Esophagus squamous epithelium (tissue), 5 donors: Measurements from ENCODE around the gene EDC3. TPM values are rescaled to one million over a fixed set of nuclear protein-coding genes. Genes with fewer than 3 reads are reported as not detected.

Experiments used
- DNase-seq: peaks from one replicate; lab custom pipeline; 2025; lab: John Stamatoyannopoulos, UW
- H3K27ac ChIP-seq, 4 donors: fragments of 200-600 bp; sonication (generic); one replicate each; pipeline ENCODE4 v1.5.1; 2016 to 2019; ENCODE audit warnings: mild to moderate bottlenecking in 1 of 4
- H3K27me3 ChIP-seq, 4 donors: fragments of 200-600 bp; sonication (generic); 1 replicate in 3 of 4; 2 replicates in 1 of 4; pipeline versions ENCODE4 v1.5.1 to v1.6.0; 2017 to 2021; ENCODE audit warnings: antibody characterized with exemption in 1 of 4
- H3K36me3 ChIP-seq, 3 donors: fragments of 200-600 bp; sonication (generic); one replicate each; pipeline ENCODE4 v1.5.1; 2016 to 2019
- H3K4me1 ChIP-seq, 3 donors: fragments of 200-600 bp; sonication (generic); one replicate each; pipeline ENCODE4 v1.5.1; 2017 to 2019
- H3K4me3 ChIP-seq, 4 donors: fragments of 200-600 bp; sonication (generic); 1 replicate in 3 of 4; 2 replicates in 1 of 4; pipeline ENCODE4 v1.5.1; 2016 to 2019; ENCODE audit warnings: mild to moderate bottlenecking in 2 of 4, moderate library complexity in 1 of 4
- H3K9me3 ChIP-seq, 3 donors: fragments of 200-600 bp; sonication (generic); one replicate each; pipeline ENCODE4 v1.5.1; 2016 to 2019
- CTCF ChIP-seq, 6 experiments: fragments of 450-650 bp in 4 of 6; fragments of 200-600 bp in 2 of 6; sonication (generic) in 2 of 6; IDR thresholded peaks; one replicate each; pipeline ENCODE4 v1.5.1; 2016 to 2019; ENCODE audit warnings: antibody characterized with exemption in 6 of 6, mild to moderate bottlenecking in 4 of 6, moderate library complexity in 4 of 6
- POLR2A ChIP-seq, 4 donors: fragments of 450-650 bp; IDR thresholded peaks; one replicate each; pipeline ENCODE4 v1.6.1; 2017; ENCODE audit warnings: antibody characterized with exemption in 4 of 4, mild to moderate bottlenecking in 4 of 4, moderate library complexity in 3 of 4
- WGBS, 2 donors: methylation state at CpG; one replicate each; pipeline ENCODE4 v1.1.5; 2018; 5-methylcytosine and 5-hydroxymethylcytosine counted together
- intact Hi-C: fragments of 100-400 bp; cut with DNase I; formaldehyde crosslinking; loops from one replicate; pipeline ENCODE4 v1.15.0; 2022
- total RNA-seq, 4 donors: library from RNA; depleted of rRNA; stranded (reverse); fragments of >200 nt; gene quantifications; one replicate each; pipeline ENCODE4 v1.1.0, GENCODE V29; 2016
- donor health status: DM: yes; HTN: yes; CAD: no.

Gene EDC3
- total RNA-seq, 4 donors from 2014 or later, result 10.0 to 17.4 (median 13.2) TPM

- H3K27ac ChIP-seq, result no peak overlapping the region
- intact Hi-C loops, result no loop called here
- H3K4me1 ChIP-seq, result peaks cover 0 to 5% (median 0%) of the 10 kb centered on the region in 3 donors
- WGBS, 2 donors, result 90 to 94% methylated on average over 2 to 3 of the region's 5 CpGs
- no peak for TF ChIP-seq CTCF (IDR thresholded peaks at IDR 0.05)
- no peak for TF ChIP-seq POLR2A (IDR thresholded peaks at IDR 0.05)
- no peaks in the 10 kb centered on the region for H3K9me3 ChIP-seq
- peaks cover 64 to 100% (median 88%) of the 10 kb centered on the region in 3 donors for H3K36me3 ChIP-seq
- H3K4me3 ChIP-seq, result no peak overlapping the region
- no peak for DNase-seq
- no peaks in the 10 kb centered on the region for H3K27me3 ChIP-seq
These were observed 68.1 kb downstream of the EDC3 start for GRCh38 chr15:74627766-74628165.

- Histone ChIP-seq H3K4me3 (no peak overlapping the region), H3K27ac (no peak overlapping the region), H3K27me3 (no peaks in the 10 kb centered on the region), H3K9me3 (no peaks in the 10 kb centered on the region), H3K36me3 (peaks cover 58 to 100% (median 89%) of the 10 kb centered on the region in 3 donors), H3K4me1 (peaks cover 0 to 5% (median 0%) of the 10 kb centered on the region in 3 donors)
- intact Hi-C loops, result no loop called here
- 77 to 83% methylated on average over 5 to 9 of the region's 10 CpGs for WGBS, 2 donors
- TF ChIP-seq POLR2A (IDR thresholded peaks at IDR 0.05), result no peak
- no peak for TF ChIP-seq CTCF (IDR thresholded peaks at IDR 0.05)
- DNase-seq, result no peak
These were observed 68.8 kb downstream of the EDC3 start for GRCh38 chr15:74626752-74627692.

- H3K4me1 ChIP-seq, result peaks cover 2 to 8% (median 2%) of the 10 kb centered on the region in 3 donors
- TF ChIP-seq CTCF (IDR thresholded peaks at IDR 0.05) (no peak), POLR2A (IDR thresholded peaks at IDR 0.05) (no peak)
- peaks cover 60 to 100% (median 96%) of the 10 kb centered on the region in 3 donors for H3K36me3 ChIP-seq
- no peak overlapping the region for H3K27ac ChIP-seq
- H3K27me3 ChIP-seq, result no peaks in the 10 kb centered on the region
- no peak for DNase-seq
- no peaks in the 10 kb centered on the region for H3K9me3 ChIP-seq
- intact Hi-C loops, result no loop called here
- 67 to 79% methylated on average over 1 to 5 of the region's 7 CpGs for WGBS, 2 donors
- no peak overlapping the region for H3K4me3 ChIP-seq
These were observed 69.5 kb downstream of the EDC3 start for GRCh38 chr15:74626336-74626735.

- H3K4me3 ChIP-seq, result no peak overlapping the region
- no peak overlapping the region for H3K27ac ChIP-seq
- H3K27me3 ChIP-seq, result no peaks in the 10 kb centered on the region
- peaks cover 8 to 15% (median 9%) of the 10 kb centered on the region in 3 donors for H3K4me1 ChIP-seq
- WGBS, 2 donors, result 67 to 78% methylated on average over 1 to 6 of the region's 6 CpGs
- H3K9me3 ChIP-seq, result no peaks in the 10 kb centered on the region
- DNase-seq, result no peak
- intact Hi-C loops, result no loop called here
- no peak for TF ChIP-seq CTCF (IDR thresholded peaks at IDR 0.05)
- no peak for TF ChIP-seq POLR2A (IDR thresholded peaks at IDR 0.05)
- peaks cover 64 to 100% (median 96%) of the 10 kb centered on the region in 3 donors for H3K36me3 ChIP-seq
These were observed 70.1 kb downstream of the EDC3 start for GRCh38 chr15:74625693-74626092.

GRCh38 chr15:74624020-74624602, 71.7 kb downstream of the EDC3 start:
- Histone ChIP-seq H3K27ac (no peak overlapping the region), H3K4me3 (no peak overlapping the region), H3K4me1 (peaks cover 10 to 29% (median 10%) of the 10 kb centered on the region in 3 donors), H3K27me3 (no peaks in the 10 kb centered on the region), H3K9me3 (no peaks in the 10 kb centered on the region), H3K36me3 (peaks cover 70 to 100% (median 92%) of the 10 kb centered on the region in 3 donors)
- DNase-seq, result no peak
- TF ChIP-seq POLR2A (IDR thresholded peaks at IDR 0.05), result no peak
- TF ChIP-seq CTCF (IDR thresholded peaks at IDR 0.05), result no peak
- intact Hi-C loops, result loop anchor here (5.0 kb wide), 1 partner anchor 247 kb away; no protein-coding TSS in a partner anchor
- WGBS, 2 donors, result 80% methylated on average over 6 of the region's 7 CpGs; no CpG with 5 or more reads in 1 of the 2 donors
